Cardiac fibroblast (primary cell): Measurements from ENCODE around the gene KRT14.

Experiments
- DNase-seq, 2 donors: peaks; one replicate each; pipeline versions ENCODE4 v3.0.0 to v3.0.0-alpha.2; 2010; ENCODE audit warnings: low read depth in 2 of 2
- H3K4me3 ChIP-seq, 2 donors: replicated peaks in 1 of 2; 1 replicate in 1 of 2; 2 replicates in 1 of 2; pipeline ENCODE4 v1.5.1; 2011; ENCODE audit warnings: low read depth in 2 of 2, low read length in 2 of 2, mild to moderate bottlenecking in 2 of 2, moderate library complexity in 1 of 2
- CTCF ChIP-seq: IDR thresholded peaks from one replicate; pipeline ENCODE4 v1.5.1; 2011; ENCODE audit warnings: low read depth, mild to moderate bottlenecking, low read length, inconsistent platforms

The KRT14 gene

GRCh38 chr17:41586863-41587495, at the start of gene KRT14:
TSS of gene KRT14 (minus strand) at chr17:41586895. CDS start at chr17:41586834, 61 bp downstream.
- DNase-seq: no peak
- no peak within 1 kb of the TSS for H3K4me3 ChIP-seq
- no peak for TF ChIP-seq CTCF

- no peak for TF ChIP-seq CTCF
- no peak overlapping the region for H3K4me3 ChIP-seq
- DNase-seq: no peak
These were observed 48.7 kb upstream of the KRT14 start for GRCh38 chr17:41635121-41636097.

DNA sequence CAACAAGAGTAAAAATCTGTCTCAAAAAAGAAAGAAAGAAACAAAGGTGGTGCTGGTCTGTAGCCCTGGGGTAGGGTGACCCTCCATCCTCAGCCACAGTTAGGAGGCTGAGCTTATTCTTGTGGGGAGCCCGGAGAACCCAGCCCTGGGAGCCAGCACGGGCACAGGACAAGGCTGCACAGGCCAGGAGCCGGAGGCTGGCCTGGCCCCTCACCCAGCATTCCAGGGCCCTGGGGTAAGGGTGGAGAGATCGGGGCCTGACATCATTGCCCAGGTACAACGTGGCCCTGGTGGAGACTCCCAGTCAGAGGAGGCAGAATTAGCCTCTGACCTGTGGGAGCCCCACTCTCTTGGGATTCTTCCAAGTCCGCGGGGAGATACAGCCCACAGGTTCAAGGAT, 47.9 kb upstream of the KRT14 start:
- TF ChIP-seq CTCF: no peak
- DNase-seq: no peak
- no peak overlapping the region for H3K4me3 ChIP-seq

GRCh38 chr17:41633556-41634199, 47.0 kb upstream of the KRT14 start:
- no peak for TF ChIP-seq CTCF
- DNase-seq: no peak
- no peak overlapping the region for H3K4me3 ChIP-seq

DNA sequence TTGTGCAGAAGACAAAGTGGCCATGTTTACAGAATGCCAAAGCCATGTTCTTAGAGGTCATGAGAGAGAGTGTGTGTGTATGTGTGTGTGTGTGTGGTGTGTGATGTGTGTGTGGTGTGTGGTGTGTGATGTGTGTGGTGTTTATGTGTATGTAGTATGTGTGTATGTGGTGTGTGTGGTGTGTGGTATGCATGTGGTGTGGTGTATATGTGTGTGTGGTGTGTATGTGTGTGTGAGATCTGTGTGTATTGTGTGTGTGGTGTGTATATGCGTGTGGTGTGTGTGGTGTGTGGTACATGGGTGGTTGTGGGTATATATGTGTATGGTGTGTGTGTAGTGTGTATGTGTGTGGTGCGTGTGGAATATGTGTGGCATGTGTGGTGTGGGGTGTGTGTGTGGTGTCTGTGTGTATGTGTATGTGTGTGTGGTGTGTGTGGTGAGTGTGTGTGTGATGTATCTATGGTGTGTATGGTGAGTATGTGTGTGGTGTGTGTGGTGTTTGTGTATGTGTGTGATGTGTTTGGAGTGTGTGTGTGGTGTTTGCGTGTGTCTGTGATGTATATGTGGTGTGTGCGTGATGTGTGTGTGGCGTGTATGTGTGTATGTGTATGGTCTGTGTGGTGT, 45.9 kb upstream of the KRT14 start:
- no peak overlapping the region for H3K4me3 ChIP-seq
- no peak for TF ChIP-seq CTCF
- no peak for DNase-seq

GRCh38 chr17:41631898-41632285, 45.2 kb upstream of the KRT14 start:
- no peak for DNase-seq
- no peak overlapping the region for H3K4me3 ChIP-seq
- TF ChIP-seq CTCF: no peak
